Loucy (cell line): ENCODE measurements around the gene KIAA1549.

Experiments
- H2AFZ ChIP-seq: fragments of 200-600 bp; sonication (generic); 2 replicates; pipeline ENCODE4 v1.6.0; 2016; ENCODE audit warnings: antibody characterized with exemption, mild to moderate bottlenecking, low read length, moderate library complexity
- H3F3A ChIP-seq: fragments of 200-600 bp; 2 replicates; pipeline ENCODE4 v1.6.0; 2016; ENCODE audit warnings: antibody characterized with exemption, low read depth, mild to moderate bottlenecking
- H3K27me3 ChIP-seq: fragments of 200-600 bp; sonication (generic); 2 replicates; pipeline ENCODE4 v1.6.1; 2014; ENCODE audit warnings: low read length, mild to moderate bottlenecking; ENCODE audit not compliant: insufficient read depth, poor library complexity, severe bottlenecking
- H3K36me3 ChIP-seq: fragments of 200-600 bp; sonication (generic); 2 replicates; pipeline ENCODE4 v1.6.1; 2016; ENCODE audit warnings: low read length; ENCODE audit not compliant: insufficient read depth
- H3K4me1 ChIP-seq: fragments of 200-600 bp; sonication (generic); 2 replicates; pipeline ENCODE4 v1.5.1; 2014; ENCODE audit warnings: low read length, mild to moderate bottlenecking; ENCODE audit not compliant: insufficient read depth, poor library complexity, severe bottlenecking
- H3K4me2 ChIP-seq: fragments of 200-600 bp; sonication (generic); 2 replicates; pipeline ENCODE4 v1.6.0; 2014; ENCODE audit warnings: antibody characterized with exemption, low read length, low read depth, mild to moderate bottlenecking; ENCODE audit not compliant: poor library complexity, severe bottlenecking
- H3K4me3 ChIP-seq: fragments of 200-600 bp; sonication (generic); 2 replicates; pipeline ENCODE4 v1.5.1; 2014; ENCODE audit warnings: low read length, mild to moderate bottlenecking, mixed read lengths; ENCODE audit not compliant: poor library complexity, severe bottlenecking
- H3K79me2 ChIP-seq: fragments of 200-600 bp; sonication (generic); 2 replicates; pipeline ENCODE4 v1.6.1; 2014; ENCODE audit warnings: low read length; ENCODE audit not compliant: insufficient read depth
- H3K9ac ChIP-seq: fragments of 200-600 bp; sonication (generic); 2 replicates; pipeline ENCODE4 v1.6.0; 2014; ENCODE audit warnings: mild to moderate bottlenecking, low read depth, low read length, moderate library complexity; ENCODE audit not compliant: poor library complexity, severe bottlenecking
- H3K9me2 ChIP-seq: fragments of 200-600 bp; sonication (generic); replicated peaks from 2 replicates; pipeline ENCODE4 v1.6.1; 2016; ENCODE audit warnings: low read depth, low read length, mixed read lengths
- H3K9me3 ChIP-seq: fragments of 200-600 bp; sonication (generic); 2 replicates; pipeline ENCODE4 v1.6.1; 2014; ENCODE audit warnings: mild to moderate bottlenecking, antibody characterized with exemption, low read length, low read depth; ENCODE audit not compliant: insufficient read depth
- H4K20me1 ChIP-seq: fragments of 200-600 bp; sonication (generic); 2 replicates; pipeline ENCODE4 v1.6.0; 2014; ENCODE audit warnings: antibody characterized with exemption, low read length, mild to moderate bottlenecking; ENCODE audit not compliant: insufficient read depth, poor library complexity, severe bottlenecking
- CTCF ChIP-seq: fragments of 200-600 bp; sonication (generic); conservative IDR thresholded peaks from 2 replicates; pipeline ENCODE4 v1.5.1; 2014; ENCODE audit warnings: mild to moderate bottlenecking, antibody characterized with exemption, low read length
- EZH2phosphoT487 ChIP-seq: fragments of 200-600 bp; IDR thresholded peaks from 2 replicates; pipeline ENCODE4 v1.6.1; 2018; ENCODE audit warnings: antibody characterized with exemption, mild to moderate bottlenecking, moderate library complexity, borderline replicate concordance

Gene KIAA1549

DNA sequence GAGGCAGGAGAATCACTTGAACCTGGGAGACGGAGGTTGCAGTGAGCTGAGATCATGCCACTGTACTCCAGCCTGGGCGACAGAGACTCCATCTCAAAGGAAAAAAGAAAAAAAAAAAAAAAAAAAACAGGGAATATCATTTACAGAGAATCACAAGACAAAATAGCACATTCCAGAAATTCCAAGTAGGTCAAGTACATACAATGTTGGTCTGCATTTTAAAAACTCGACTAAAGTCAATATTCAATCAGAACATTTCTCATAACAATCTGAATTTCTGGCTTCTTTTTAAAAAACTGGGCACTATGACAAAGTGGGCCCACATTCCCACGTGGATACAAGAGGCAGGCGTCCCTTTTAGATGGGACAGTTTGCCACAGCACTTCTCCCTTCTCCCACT lies 41.9 kb upstream of the KIAA1549 start:
- no peaks in the 10 kb centered on the region for H3F3A ChIP-seq
- H3K4me1 ChIP-seq = peaks cover 6% of the 10 kb centered on the region
- no peaks in the 10 kb centered on the region for H3K79me2 ChIP-seq
- H3K27me3 ChIP-seq = no peaks in the 10 kb centered on the region
- H3K9me3 ChIP-seq = no peaks in the 10 kb centered on the region
- no peaks in the 10 kb centered on the region for H4K20me1 ChIP-seq
- no peak overlapping the region for H3K4me2 ChIP-seq
- H3K9me2 ChIP-seq = no peaks in the 10 kb centered on the region
- H3K9ac ChIP-seq = no peak overlapping the region
- TF ChIP-seq CTCF (no peak), EZH2phosphoT487 (no peak)
- no peak overlapping the region for H3K4me3 ChIP-seq
- no peak overlapping the region for H2AFZ ChIP-seq
- H3K36me3 ChIP-seq = peaks cover 34% of the 10 kb centered on the region; the same call in 1 of the 2 replicates

DNA sequence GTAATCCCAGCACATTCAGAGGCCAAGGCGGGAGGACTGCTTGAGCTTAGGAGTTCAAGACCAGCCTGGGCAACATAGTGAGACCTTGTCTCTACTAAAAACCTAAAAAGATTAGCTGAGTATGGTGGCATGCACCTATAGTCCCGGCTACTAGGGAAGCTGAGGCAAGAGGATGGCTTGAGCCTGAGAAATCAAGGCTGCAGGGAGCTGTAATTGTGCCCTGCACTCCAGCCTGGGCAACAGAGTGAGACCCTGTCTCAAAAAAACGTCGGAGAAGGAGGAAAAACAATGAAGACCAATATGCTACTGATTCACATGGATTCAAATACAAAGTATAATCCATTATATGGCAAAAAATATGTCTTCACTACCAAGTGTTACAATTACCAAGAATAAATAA lies 41.1 kb upstream of the KIAA1549 start:
- no peaks in the 10 kb centered on the region for H3K9me2 ChIP-seq
- no peak overlapping the region for H3K9ac ChIP-seq
- peaks cover 31% of the 10 kb centered on the region; the same call in 1 of the 2 replicates for H3K36me3 ChIP-seq
- H3K4me3 ChIP-seq = no peak overlapping the region
- H3K27me3 ChIP-seq = no peaks in the 10 kb centered on the region
- no peaks in the 10 kb centered on the region for H3K79me2 ChIP-seq
- H2AFZ ChIP-seq = no peak overlapping the region
- no peaks in the 10 kb centered on the region for H4K20me1 ChIP-seq
- H3K9me3 ChIP-seq = no peaks in the 10 kb centered on the region
- no peak overlapping the region for H3K4me2 ChIP-seq
- peaks cover 6% of the 10 kb centered on the region for H3K4me1 ChIP-seq
- no peak for TF ChIP-seq CTCF
- TF ChIP-seq EZH2phosphoT487 = no peak
- H3F3A ChIP-seq = no peaks in the 10 kb centered on the region

DNA sequence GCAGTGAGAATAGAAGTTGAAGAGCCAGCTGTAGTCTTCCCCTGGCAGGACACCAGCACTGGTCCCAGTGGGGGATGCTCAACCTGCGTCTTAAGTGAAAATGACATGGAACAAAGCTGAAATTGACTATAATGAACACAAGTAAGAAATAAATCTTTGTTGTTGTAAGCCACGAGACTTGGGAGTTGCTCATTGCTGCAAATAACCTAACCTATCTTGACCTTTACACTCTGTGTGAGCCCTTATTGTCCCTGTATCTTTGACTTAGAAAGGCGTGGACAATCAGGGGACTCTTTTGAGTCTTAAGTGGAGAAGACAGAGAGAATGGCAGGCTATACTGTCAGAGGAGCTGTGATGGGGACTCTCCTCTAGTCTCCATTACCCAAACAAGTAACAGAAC lies 37.7 kb upstream of the KIAA1549 start:
- H3K4me3 ChIP-seq = no peak overlapping the region
- no peaks in the 10 kb centered on the region for H3K9me3 ChIP-seq
- no peak overlapping the region for H2AFZ ChIP-seq
- H3K4me2 ChIP-seq = no peak overlapping the region
- H3F3A ChIP-seq = no peaks in the 10 kb centered on the region
- peaks cover 11% of the 10 kb centered on the region; the same call in 1 of the 2 replicates for H3K36me3 ChIP-seq
- H3K9ac ChIP-seq = no peak overlapping the region
- no peaks in the 10 kb centered on the region for H3K4me1 ChIP-seq
- no peak for TF ChIP-seq CTCF
- no peak for TF ChIP-seq EZH2phosphoT487
- no peaks in the 10 kb centered on the region for H3K9me2 ChIP-seq
- no peaks in the 10 kb centered on the region for H3K27me3 ChIP-seq
- no peaks in the 10 kb centered on the region for H4K20me1 ChIP-seq
- H3K79me2 ChIP-seq = no peaks in the 10 kb centered on the region
